HepG2 (cell line): Measurements from ENCODE around the gene CACNA1G. TPM values are rescaled to one million over a fixed set of nuclear protein-coding genes. Genes with fewer than 3 reads are reported as not detected.
A peak's percentile ranks its signal among the peaks of the same experiment; 100 is the strongest.

Experiments
- ARNT2 ChIP-seq: sonication (generic); formaldehyde crosslinking; IDR thresholded peaks from 2 replicates; pipeline ENCODE4 v1.8.0; 2022; ENCODE audit warnings: mild to moderate bottlenecking, low read depth, missing genetic modification reagents, moderate library complexity
- ETV5 ChIP-seq: IDR thresholded peaks from 2 replicates; pipeline ENCODE4 v1.6.1; 2018; ENCODE audit warnings: missing biosample characterization, missing genetic modification reagents, inconsistent platforms, borderline replicate concordance
- HHEX ChIP-seq: IDR thresholded peaks from 2 replicates; pipeline ENCODE4 v1.6.1; 2016; ENCODE audit warnings: control low read depth
- HNF1A ChIP-seq, 2 experiments: sonication (generic) in 1 of 2; formaldehyde crosslinking in 1 of 2; IDR thresholded peaks; 2 replicates each; pipeline versions ENCODE4 v1.4.0 to v1.6.1; 2016 to 2020; ENCODE audit warnings: borderline replicate concordance in 1 of 2, low read depth in 1 of 2, mild to moderate bottlenecking in 1 of 2, missing genetic modification reagents in 1 of 2
- KDM1A ChIP-seq: IDR thresholded peaks from 2 replicates; pipeline ENCODE4 v1.6.1; 2016; ENCODE audit warnings: missing compliant biosample characterization
- KDM5B ChIP-seq: sonication (generic); formaldehyde crosslinking; IDR thresholded peaks from 2 replicates; pipeline ENCODE4 v1.4.0; 2020; ENCODE audit warnings: missing genetic modification reagents, mild to moderate bottlenecking, borderline replicate concordance
- KDM6A ChIP-seq: IDR thresholded peaks from 2 replicates; pipeline ENCODE4 v1.6.1; 2016; ENCODE audit warnings: low read depth
- MTF2 ChIP-seq: sonication (generic); formaldehyde crosslinking; IDR thresholded peaks from 2 replicates; pipeline ENCODE4 v1.5.0; 2020; ENCODE audit warnings: missing genetic modification reagents, borderline replicate concordance
- NONO ChIP-seq, 2 experiments: fragments of 450-650 bp in 1 of 2; sonication (generic) in 1 of 2; formaldehyde crosslinking in 1 of 2; IDR thresholded peaks in 1 of 2; conservative IDR thresholded peaks in 1 of 2; 2 replicates each; pipeline versions ENCODE4 v1.6.1 to v1.8.0; 2017 to 2022; ENCODE audit warnings: mild to moderate bottlenecking in 1 of 2, missing genetic modification reagents in 1 of 2, moderate library complexity in 1 of 2
- SCMH1 ChIP-seq: sonication (generic); formaldehyde crosslinking; IDR thresholded peaks from 2 replicates; pipeline ENCODE4 v1.9.0; 2021; ENCODE audit warnings: missing genetic modification reagents, mild to moderate bottlenecking, borderline replicate concordance
- SP5 ChIP-seq: IDR thresholded peaks from 2 replicates; pipeline ENCODE4 v1.6.1; 2016; ENCODE audit warnings: low read depth, borderline replicate concordance
- THAP11 ChIP-seq: IDR thresholded peaks from 2 replicates; pipeline ENCODE4 v1.6.1; 2016; ENCODE audit warnings: missing biosample characterization, missing genetic modification reagents
- ZBED4 ChIP-seq: sonication (generic); formaldehyde crosslinking; IDR thresholded peaks from 2 replicates; pipeline ENCODE4 v1.4.0; 2020; ENCODE audit warnings: missing genetic modification reagents, borderline replicate concordance
- ZBTB7A ChIP-seq: sonication (generic); formaldehyde crosslinking; IDR thresholded peaks from 2 replicates; pipeline ENCODE4 v1.8.0; 2022; ENCODE audit warnings: mild to moderate bottlenecking, missing genetic modification reagents
- ZNF572 ChIP-seq: sonication (generic); formaldehyde crosslinking; IDR thresholded peaks from 2 replicates; pipeline ENCODE4 v1.5.1; 2020; ENCODE audit warnings: mild to moderate bottlenecking, missing genetic modification reagents
- ZNF670 ChIP-seq: sonication (generic); formaldehyde crosslinking; IDR thresholded peaks from 2 replicates; pipeline ENCODE4 v1.8.0; 2022; ENCODE audit warnings: mild to moderate bottlenecking, missing genetic modification reagents, borderline replicate concordance
- ZNF746 ChIP-seq: sonication (generic); formaldehyde crosslinking; IDR thresholded peaks from 2 replicates; pipeline ENCODE4 v1.8.0; 2022; ENCODE audit warnings: mild to moderate bottlenecking, missing genetic modification reagents
- ZNF878 ChIP-seq: sonication (generic); formaldehyde crosslinking; IDR thresholded peaks from 2 replicates; pipeline ENCODE4 v1.8.1; 2023; ENCODE audit warnings: mild to moderate bottlenecking, missing genetic modification reagents, moderate library complexity
- polyA plus RNA-seq, 8 experiments: library from polyadenylated mRNA; depleted of rRNA in 3 of 8; stranded (reverse) in 7 of 8; unstranded in 1 of 8; fragments of >200 nt; fragmentation: Illumina TruSeq in 4 of 8; extraction: Trizol in 4 of 8; gene quantifications; 2 replicates each; pipeline versions ENCODE4 v1.2.1 to v1.2.3, GENCODE V29; 2011 to 2016; ENCODE audit warnings: low read depth in 4 of 8, missing spikeins in 1 of 8, mixed read lengths in 1 of 8; ENCODE audit not compliant: insufficient read depth in 1 of 8
- total RNA-seq, 5 experiments: library from RNA; depleted of rRNA; stranded (reverse); fragments of >200 nt; fragmentation: Illumina TruSeq; extraction: Trizol; gene quantifications; 2 replicates each; pipeline ENCODE4 v1.2.3, GENCODE V29; 2016; ENCODE audit warnings: low read depth in 1 of 5
- TF ChIP-seq, protein P1 (sequence below): sonication (generic); formaldehyde crosslinking; IDR thresholded peaks from 2 replicates; pipeline ENCODE4 v1.4.0; 2020; ENCODE audit warnings: missing genetic modification reagents, mild to moderate bottlenecking, borderline replicate concordance

Gene CACNA1G
- total and polyA plus RNA-seq, 2 of the 13 experiments (the other 11 are each of a cell fraction or from before 2014, with no cell fraction given), result 0.02 TPM; not detected in 1

DNA sequence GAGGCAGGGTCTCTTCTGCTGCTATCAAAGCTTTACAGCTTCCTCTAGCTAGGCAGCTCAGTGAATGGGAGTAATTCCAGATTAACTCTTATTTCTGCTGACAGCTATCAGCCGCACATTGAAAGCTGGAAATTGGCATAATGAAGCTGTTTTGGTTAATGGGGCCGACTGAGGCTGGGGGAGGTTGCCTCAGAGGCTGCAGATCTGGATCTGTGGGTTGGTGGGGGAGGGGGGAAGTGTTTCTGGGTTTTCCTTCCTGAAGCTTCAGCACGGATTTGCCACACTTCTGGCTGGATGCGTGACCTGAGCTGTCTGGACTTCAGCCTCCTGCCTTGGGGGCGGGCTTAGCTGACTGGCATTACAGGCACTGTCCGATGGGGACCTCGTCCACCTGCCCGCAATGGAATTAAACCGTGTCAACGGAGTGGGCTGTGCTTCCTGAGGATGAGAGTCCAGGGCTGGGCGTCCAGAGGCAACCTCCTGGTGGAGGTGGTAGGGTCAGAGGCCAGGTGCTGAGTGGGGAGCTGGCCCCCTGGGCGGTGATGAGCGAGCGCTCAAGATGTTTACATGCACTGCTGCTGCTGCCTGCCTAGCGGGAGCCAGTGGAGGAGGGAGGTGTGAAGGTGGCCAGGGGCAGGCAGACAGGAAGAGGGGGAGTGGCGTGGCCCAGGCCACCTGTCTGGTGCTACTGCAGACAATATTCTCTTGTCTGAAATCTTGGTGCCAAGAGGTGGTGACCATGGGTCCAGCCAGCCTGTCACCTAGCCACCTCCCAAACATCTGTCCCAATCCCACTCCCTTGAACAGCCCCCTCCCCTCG is 67.5 kb downstream of the CACNA1G start (continued):
- TF ChIP-seq, protein P1, sequence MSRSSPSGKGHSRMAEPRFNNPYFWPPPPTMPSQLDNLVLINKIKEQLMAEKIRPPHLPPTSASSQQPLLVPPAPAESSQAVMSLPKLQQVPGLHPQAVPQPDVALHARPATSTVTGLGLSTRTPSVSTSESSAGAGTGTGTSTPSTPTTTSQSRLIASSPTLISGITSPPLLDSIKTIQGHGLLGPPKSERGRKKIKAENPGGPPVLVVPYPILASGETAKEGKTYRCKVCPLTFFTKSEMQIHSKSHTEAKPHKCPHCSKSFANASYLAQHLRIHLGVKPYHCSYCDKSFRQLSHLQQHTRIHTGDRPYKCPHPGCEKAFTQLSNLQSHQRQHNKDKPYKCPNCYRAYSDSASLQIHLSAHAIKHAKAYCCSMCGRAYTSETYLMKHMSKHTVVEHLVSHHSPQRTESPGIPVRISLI, result peak; percentile 61; the same call in 1 of the 2 replicates
- TF ChIP-seq HHEX (CRISPR knock-in tag) (0 out of 2 replicates have a peak, but pooled peaks have one; percentile 35), KDM5B (peak; percentile 92; the same call in 1 of the 2 replicates), ZBED4 (CRISPR knock-in tag) (peak; percentile 46; the same call in 1 of the 2 replicates), SCMH1 (CRISPR knock-in tag) (no peak), ZNF746 (CRISPR knock-in tag) (peak; percentile 84; the same call in 1 of the 2 replicates), ETV5 (CRISPR knock-in tag) (peak; percentile 66), ZNF572 (CRISPR knock-in tag) (peak; percentile 90), ZNF670 (no peak), KDM6A (CRISPR knock-in tag) (0 out of 2 replicates have a peak, but pooled peaks have one; percentile 24), ARNT2 (peak; percentile 69; the same call in 1 of the 2 replicates), KDM1A (no peak; the same call in 1 of the 2 replicates), HNF1A (IDR thresholded peaks at IDR 0.05; ENCODE audit: low read depth) (0 out of 2 replicates have a peak, but pooled peaks have one; percentile 22), HNF1A (CRISPR knock-in tag; IDR thresholded peaks at IDR 0.05; ENCODE audit: borderline replicate concordance) (peak; percentile 75), THAP11 (CRISPR knock-in tag) (peak; percentile 59), NONO (IDR thresholded peaks at IDR 0.05) (no peak), NONO (CRISPR knock-in tag; conservative IDR thresholded peaks at IDR 0.05) (peak; percentile 87), ZBTB7A (peak; percentile 86; the same call in 1 of the 2 replicates), ZNF878 (CRISPR knock-in tag) (peak; percentile 58; the same call in 1 of the 2 replicates), SP5 (CRISPR knock-in tag) (peak; percentile 68), MTF2 (CRISPR knock-in tag) (0 out of 2 replicates have a peak, but pooled peaks have one; percentile 68)
